Prostate gland (tissue), 2 donors: ENCODE results near the gene RASSF1. TPM values are rescaled to one million over a fixed set of nuclear protein-coding genes. Genes with fewer than 3 reads are reported as not detected.

Source experiments
- DNase-seq: peaks from one replicate; pipeline ENCODE4 v3.0.0-alpha.2; 2019; ENCODE audit warnings: low spot score
- H3K27ac ChIP-seq, 2 donors: fragments of 200-600 bp; sonication (generic); 2 replicates each; pipeline ENCODE4 v1.5.1; 2017 to 2019
- H3K27me3 ChIP-seq: fragments of 200-600 bp; sonication (generic); replicated peaks from 2 replicates; pipeline ENCODE4 v1.5.1; 2019; ENCODE audit not compliant: insufficient read depth
- H3K36me3 ChIP-seq, 2 donors: fragments of 200-600 bp; sonication (generic); 1 replicate in 1 of 2; 2 replicates in 1 of 2; pipeline versions ENCODE4 v1.5.1 to v1.8.1; 2017 to 2019
- H3K4me1 ChIP-seq: fragments of 200-600 bp; sonication (generic); replicated peaks from 2 replicates; pipeline ENCODE4 v1.5.1; 2019
- H3K4me3 ChIP-seq, 2 donors: fragments of 200-600 bp; sonication (generic); 2 replicates each; pipeline ENCODE4 v1.5.1; 2017 to 2019
- H3K9me3 ChIP-seq: fragments of 200-600 bp; sonication (generic); 2 replicates; pipeline ENCODE4 v1.5.1; 2017
- POLR2A ChIP-seq: fragments of 450-650 bp; IDR thresholded peaks from one replicate; pipeline ENCODE4 v1.6.1; 2016; ENCODE audit warnings: antibody characterized with exemption, mild to moderate bottlenecking
- POLR2AphosphoS5 ChIP-seq: sonication (generic); formaldehyde crosslinking; IDR thresholded peaks from one replicate; pipeline ENCODE4 v1.6.1; 2017; ENCODE audit warnings: antibody characterized with exemption
- WGBS: methylation state at CpG from one replicate; pipeline ENCODE4 v1.1.5; 2018; 5-methylcytosine and 5-hydroxymethylcytosine counted together
- intact Hi-C: fragments of 100-400 bp; cut with DNase I; formaldehyde crosslinking; loops from one replicate; pipeline ENCODE4 v1.14.2; 2022
- total RNA-seq, 2 donors: library from RNA; depleted of rRNA; stranded (reverse); fragments of >200 nt; gene quantifications; one replicate each; pipeline ENCODE4 v1.1.0, GENCODE V29; 2016
- TF ChIP-seq, protein P1 (sequence below), 4 experiments: fragments of 200-600 bp in 2 of 4; fragments of 450-650 bp in 2 of 4; sonication (generic) in 2 of 4; IDR thresholded peaks; 1 replicate in 3 of 4; 2 replicates in 1 of 4; pipeline ENCODE4 v1.5.1; 2016 to 2019; ENCODE audit warnings: antibody characterized with exemption in 4 of 4, mild to moderate bottlenecking in 2 of 4, moderate library complexity in 2 of 4

The RASSF1 gene
- total RNA-seq, 2 donors from 2014 or later = 23.8 to 36.6 TPM

DNA sequence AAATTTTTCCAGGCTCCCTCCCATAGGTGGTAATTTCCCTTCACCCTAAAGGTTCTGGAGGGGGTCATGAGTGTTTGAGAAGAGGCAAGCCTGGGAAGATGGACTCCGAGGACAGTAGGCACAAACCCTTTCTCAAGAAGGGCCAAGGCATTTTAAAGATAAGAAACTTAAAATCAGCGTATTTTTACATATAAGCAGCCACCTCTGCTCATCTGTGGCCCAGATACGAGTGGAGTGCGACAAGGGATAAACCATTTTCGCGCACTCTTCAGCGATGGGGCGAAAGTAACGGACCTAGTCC, 539 bp downstream of the RASSF1 start:
- 63% methylated on average over 9 of the region's 9 CpGs for WGBS
- H3K9me3 ChIP-seq = no peaks in the 10 kb centered on the region
- peaks cover 19% of the 10 kb centered on the region for H3K4me1 ChIP-seq
- peak overlapping the region; percentile 28 to 31 for H3K4me3 ChIP-seq
- DNase-seq = no peak
- TF ChIP-seq, protein P1, sequence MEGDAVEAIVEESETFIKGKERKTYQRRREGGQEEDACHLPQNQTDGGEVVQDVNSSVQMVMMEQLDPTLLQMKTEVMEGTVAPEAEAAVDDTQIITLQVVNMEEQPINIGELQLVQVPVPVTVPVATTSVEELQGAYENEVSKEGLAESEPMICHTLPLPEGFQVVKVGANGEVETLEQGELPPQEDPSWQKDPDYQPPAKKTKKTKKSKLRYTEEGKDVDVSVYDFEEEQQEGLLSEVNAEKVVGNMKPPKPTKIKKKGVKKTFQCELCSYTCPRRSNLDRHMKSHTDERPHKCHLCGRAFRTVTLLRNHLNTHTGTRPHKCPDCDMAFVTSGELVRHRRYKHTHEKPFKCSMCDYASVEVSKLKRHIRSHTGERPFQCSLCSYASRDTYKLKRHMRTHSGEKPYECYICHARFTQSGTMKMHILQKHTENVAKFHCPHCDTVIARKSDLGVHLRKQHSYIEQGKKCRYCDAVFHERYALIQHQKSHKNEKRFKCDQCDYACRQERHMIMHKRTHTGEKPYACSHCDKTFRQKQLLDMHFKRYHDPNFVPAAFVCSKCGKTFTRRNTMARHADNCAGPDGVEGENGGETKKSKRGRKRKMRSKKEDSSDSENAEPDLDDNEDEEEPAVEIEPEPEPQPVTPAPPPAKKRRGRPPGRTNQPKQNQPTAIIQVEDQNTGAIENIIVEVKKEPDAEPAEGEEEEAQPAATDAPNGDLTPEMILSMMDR (IDR thresholded peaks at IDR 0.05) = no peak
- TF ChIP-seq POLR2A = no peak
- TF ChIP-seq POLR2AphosphoS5 = no peak
- no peaks in the 10 kb centered on the region for H3K36me3 ChIP-seq
- peak overlapping the region; percentile 36 to 42 for H3K27ac ChIP-seq
- no peaks in the 10 kb centered on the region for H3K27me3 ChIP-seq
- intact Hi-C loops = loop anchor here (10.0 kb wide), 1 partner anchor 1065 kb away; no protein-coding TSS in a partner anchor

DNA sequence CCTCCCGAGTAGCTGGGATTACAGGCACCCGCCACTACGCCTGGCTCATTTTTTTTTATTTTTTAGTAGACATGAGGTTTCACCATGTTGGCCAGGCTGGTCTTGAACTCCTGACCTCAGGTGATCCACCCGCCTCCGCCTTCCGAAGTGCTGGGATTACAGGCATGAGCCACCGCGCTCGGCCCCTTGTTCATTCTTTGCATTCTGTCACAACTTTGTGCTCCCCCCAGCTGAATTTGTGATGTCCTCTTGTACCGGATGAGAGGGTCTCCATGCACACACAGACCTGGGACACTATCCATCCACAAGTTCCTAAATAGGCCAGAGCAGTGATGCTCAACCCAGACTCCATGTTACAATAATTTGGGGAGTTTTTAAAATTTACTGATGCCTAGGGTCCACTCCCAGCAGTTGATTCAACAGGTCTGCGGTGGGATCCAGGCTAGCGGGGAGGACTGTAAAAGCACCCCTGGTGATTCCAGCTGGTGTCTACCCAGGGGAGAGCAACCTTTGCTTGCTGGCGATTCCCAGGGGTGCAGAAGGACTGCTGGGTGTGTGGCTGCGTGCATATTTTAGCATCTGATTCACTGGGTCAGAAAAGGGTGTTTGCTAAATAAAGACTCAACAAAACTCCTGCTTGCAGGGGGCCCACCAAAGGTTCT, 1.0 kb downstream of the RASSF1 start:
- H3K36me3 ChIP-seq = no peaks in the 10 kb centered on the region
- 93% methylated on average over 14 of the region's 14 CpGs for WGBS
- intact Hi-C loops = loop anchor here (10.0 kb wide), 1 partner anchor 1065 kb away; no protein-coding TSS in a partner anchor
- H3K27me3 ChIP-seq = no peaks in the 10 kb centered on the region
- no peak overlapping the region for H3K27ac ChIP-seq
- DNase-seq = no peak
- peak overlapping the region in 1 of 2 donors; percentile 31 for H3K4me3 ChIP-seq
- TF ChIP-seq POLR2AphosphoS5 (no peak), POLR2A (no peak)
- TF ChIP-seq, protein P1 (IDR thresholded peaks at IDR 0.05) = no peak
- peaks cover 23% of the 10 kb centered on the region for H3K4me1 ChIP-seq
- no peaks in the 10 kb centered on the region for H3K9me3 ChIP-seq

DNA sequence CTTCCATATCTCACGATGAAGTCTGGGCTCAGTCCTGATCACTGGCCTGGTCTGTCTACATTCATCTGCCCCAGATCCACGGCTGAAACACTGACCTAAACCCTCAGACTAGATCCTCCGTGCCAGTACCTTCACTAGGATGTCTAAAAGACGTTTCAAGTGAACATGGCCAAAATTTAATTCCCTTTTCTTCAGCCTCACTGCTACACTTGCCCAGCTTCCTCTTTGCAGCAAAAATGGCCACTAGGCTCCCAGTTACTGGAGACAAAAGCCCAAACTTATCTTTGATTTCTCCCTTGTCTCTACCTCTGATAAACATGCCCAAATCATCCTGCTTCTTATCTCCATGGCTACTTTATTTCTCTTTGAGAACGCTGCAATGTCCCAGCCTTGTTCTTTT, 1.7 kb downstream of the RASSF1 start:
- H3K9me3 ChIP-seq = no peaks in the 10 kb centered on the region
- H3K27me3 ChIP-seq = no peaks in the 10 kb centered on the region
- peaks cover 26% of the 10 kb centered on the region for H3K4me1 ChIP-seq
- WGBS = 82% methylated on average over 5 of the region's 5 CpGs
- no peaks in the 10 kb centered on the region for H3K36me3 ChIP-seq
- DNase-seq = no peak
- no peak overlapping the region for H3K4me3 ChIP-seq
- intact Hi-C loops = no loop called here
- TF ChIP-seq, protein P1 (IDR thresholded peaks at IDR 0.05) = no peak
- TF ChIP-seq POLR2AphosphoS5 (no peak), POLR2A (no peak)
- H3K27ac ChIP-seq = peak overlapping the region in 1 of 2 donors; percentile 95

DNA sequence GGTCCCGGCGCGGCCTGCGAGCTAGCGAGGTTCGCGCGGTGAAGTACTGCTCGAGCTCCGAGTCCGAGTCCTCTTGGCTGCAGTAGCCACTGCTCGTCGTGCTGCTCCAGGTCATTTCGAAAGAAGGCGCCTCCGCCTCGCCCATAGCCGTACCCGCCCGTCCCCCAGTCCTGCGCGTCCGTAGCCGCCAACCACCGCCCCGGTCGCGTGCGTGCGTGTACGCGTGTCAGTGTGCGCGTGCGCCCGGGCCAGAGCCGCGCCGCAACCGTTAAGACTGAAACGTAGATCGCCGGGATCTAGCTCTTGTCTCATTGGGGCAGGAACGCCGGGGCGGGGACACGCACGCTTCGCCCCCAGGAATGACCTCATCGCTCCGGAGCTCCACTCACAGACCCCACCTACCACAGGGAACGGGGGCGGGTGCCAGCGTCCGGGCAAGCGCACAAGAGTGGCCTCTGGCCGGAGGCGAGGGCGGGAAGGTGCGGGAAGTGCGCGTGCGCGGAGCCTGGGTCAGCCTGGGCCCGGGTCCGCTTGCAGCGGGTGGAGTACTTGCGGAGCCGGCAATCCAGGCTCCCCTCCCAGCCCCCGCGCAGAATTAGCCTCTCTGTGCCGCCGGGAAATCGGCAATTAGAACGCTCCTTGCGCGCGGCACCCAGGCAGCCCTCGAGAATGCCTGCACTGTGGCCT, 3.3 kb downstream of the RASSF1 start:
- peak; percentile 99 for DNase-seq
- no peaks in the 10 kb centered on the region for H3K9me3 ChIP-seq
- H3K36me3 ChIP-seq = no peaks in the 10 kb centered on the region
- intact Hi-C loops = no loop called here
- H3K27me3 ChIP-seq = no peaks in the 10 kb centered on the region
- WGBS = under 1% methylated on average over 76 of the region's 79 CpGs
- H3K4me3 ChIP-seq = peak overlapping the region; percentile 64 to 78
- peak overlapping the region; percentile 93 to 95 for H3K27ac ChIP-seq
- peaks cover 34% of the 10 kb centered on the region for H3K4me1 ChIP-seq
- TF ChIP-seq POLR2A (peak; percentile 97), POLR2AphosphoS5 (peak; percentile 98)
- TF ChIP-seq, protein P1 (IDR thresholded peaks at IDR 0.05) = no peak
